Esophagus squamous epithelium (tissue), 5 donors: Measurements from ENCODE around the gene PDGFD. TPM values are rescaled to one million over a fixed set of nuclear protein-coding genes. Genes with fewer than 3 reads are reported as not detected.

ENCODE experiments used
- DNase-seq: peaks from one replicate; lab custom pipeline; 2025; lab: John Stamatoyannopoulos, UW
- H3K27ac ChIP-seq, 4 donors: fragments of 200-600 bp; sonication (generic); one replicate each; pipeline ENCODE4 v1.5.1; 2016 to 2019; ENCODE audit warnings: mild to moderate bottlenecking in 1 of 4
- H3K27me3 ChIP-seq, 4 donors: fragments of 200-600 bp; sonication (generic); 1 replicate in 3 of 4; 2 replicates in 1 of 4; pipeline versions ENCODE4 v1.5.1 to v1.6.0; 2017 to 2021; ENCODE audit warnings: antibody characterized with exemption in 1 of 4
- H3K36me3 ChIP-seq, 3 donors: fragments of 200-600 bp; sonication (generic); one replicate each; pipeline ENCODE4 v1.5.1; 2016 to 2019
- H3K4me1 ChIP-seq, 3 donors: fragments of 200-600 bp; sonication (generic); one replicate each; pipeline ENCODE4 v1.5.1; 2017 to 2019
- H3K4me3 ChIP-seq, 4 donors: fragments of 200-600 bp; sonication (generic); 1 replicate in 3 of 4; 2 replicates in 1 of 4; pipeline ENCODE4 v1.5.1; 2016 to 2019; ENCODE audit warnings: mild to moderate bottlenecking in 2 of 4, moderate library complexity in 1 of 4
- H3K9me3 ChIP-seq, 3 donors: fragments of 200-600 bp; sonication (generic); one replicate each; pipeline ENCODE4 v1.5.1; 2016 to 2019
- POLR2A ChIP-seq, 4 donors: fragments of 450-650 bp; IDR thresholded peaks; one replicate each; pipeline ENCODE4 v1.6.1; 2017; ENCODE audit warnings: antibody characterized with exemption in 4 of 4, mild to moderate bottlenecking in 4 of 4, moderate library complexity in 3 of 4
- WGBS, 2 donors: methylation state at CpG; one replicate each; pipeline ENCODE4 v1.1.5; 2018; 5-methylcytosine and 5-hydroxymethylcytosine counted together
- intact Hi-C: fragments of 100-400 bp; cut with DNase I; formaldehyde crosslinking; loops from one replicate; pipeline ENCODE4 v1.15.0; 2022
- total RNA-seq, 4 donors: library from RNA; depleted of rRNA; stranded (reverse); fragments of >200 nt; gene quantifications; one replicate each; pipeline ENCODE4 v1.1.0, GENCODE V29; 2016
- TF ChIP-seq, protein P1 (sequence below), 6 experiments: fragments of 450-650 bp in 4 of 6; fragments of 200-600 bp in 2 of 6; sonication (generic) in 2 of 6; IDR thresholded peaks; one replicate each; pipeline ENCODE4 v1.5.1; 2016 to 2019; ENCODE audit warnings: antibody characterized with exemption in 6 of 6, mild to moderate bottlenecking in 4 of 6, moderate library complexity in 4 of 6
- donor health status: DM: yes; HTN: yes; CAD: no.

PDGFD gene
- total RNA-seq, 4 donors from 2014 or later: 0.27 to 1.9 (median 1.1) TPM

DNA sequence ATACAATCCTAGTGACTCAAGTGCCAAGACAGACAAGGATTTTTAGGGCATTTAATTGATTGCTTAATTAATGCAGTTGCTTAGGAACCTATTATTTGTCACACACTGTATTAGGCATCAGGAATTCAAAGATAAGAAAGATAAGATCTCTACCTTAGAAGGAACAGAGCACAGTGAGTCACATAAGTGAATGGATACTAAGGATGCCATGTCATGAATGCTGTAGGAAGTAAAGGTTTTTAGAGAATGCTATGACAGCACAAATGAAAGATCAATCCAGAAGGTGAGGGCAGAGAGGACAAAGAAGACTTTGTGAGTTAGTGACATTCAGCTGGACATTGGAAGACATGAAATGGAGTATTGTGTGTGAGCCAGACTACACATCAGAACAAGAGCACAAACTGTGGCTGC lies 275.4 kb downstream of the PDGFD start:
- Histone ChIP-seq H3K4me3 (no peak overlapping the region), H3K9me3 (peaks cover 0 to 4% (median 0%) of the 10 kb centered on the region in 3 donors), H3K4me1 (no peaks in the 10 kb centered on the region), H3K27ac (no peak overlapping the region), H3K27me3 (no peaks in the 10 kb centered on the region), H3K36me3 (no peaks in the 10 kb centered on the region)
- TF ChIP-seq, protein P1, sequence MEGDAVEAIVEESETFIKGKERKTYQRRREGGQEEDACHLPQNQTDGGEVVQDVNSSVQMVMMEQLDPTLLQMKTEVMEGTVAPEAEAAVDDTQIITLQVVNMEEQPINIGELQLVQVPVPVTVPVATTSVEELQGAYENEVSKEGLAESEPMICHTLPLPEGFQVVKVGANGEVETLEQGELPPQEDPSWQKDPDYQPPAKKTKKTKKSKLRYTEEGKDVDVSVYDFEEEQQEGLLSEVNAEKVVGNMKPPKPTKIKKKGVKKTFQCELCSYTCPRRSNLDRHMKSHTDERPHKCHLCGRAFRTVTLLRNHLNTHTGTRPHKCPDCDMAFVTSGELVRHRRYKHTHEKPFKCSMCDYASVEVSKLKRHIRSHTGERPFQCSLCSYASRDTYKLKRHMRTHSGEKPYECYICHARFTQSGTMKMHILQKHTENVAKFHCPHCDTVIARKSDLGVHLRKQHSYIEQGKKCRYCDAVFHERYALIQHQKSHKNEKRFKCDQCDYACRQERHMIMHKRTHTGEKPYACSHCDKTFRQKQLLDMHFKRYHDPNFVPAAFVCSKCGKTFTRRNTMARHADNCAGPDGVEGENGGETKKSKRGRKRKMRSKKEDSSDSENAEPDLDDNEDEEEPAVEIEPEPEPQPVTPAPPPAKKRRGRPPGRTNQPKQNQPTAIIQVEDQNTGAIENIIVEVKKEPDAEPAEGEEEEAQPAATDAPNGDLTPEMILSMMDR (IDR thresholded peaks at IDR 0.05): no peak
- no peak for TF ChIP-seq POLR2A (IDR thresholded peaks at IDR 0.05)
- DNase-seq: no peak
- intact Hi-C loops: no loop called here

DNA sequence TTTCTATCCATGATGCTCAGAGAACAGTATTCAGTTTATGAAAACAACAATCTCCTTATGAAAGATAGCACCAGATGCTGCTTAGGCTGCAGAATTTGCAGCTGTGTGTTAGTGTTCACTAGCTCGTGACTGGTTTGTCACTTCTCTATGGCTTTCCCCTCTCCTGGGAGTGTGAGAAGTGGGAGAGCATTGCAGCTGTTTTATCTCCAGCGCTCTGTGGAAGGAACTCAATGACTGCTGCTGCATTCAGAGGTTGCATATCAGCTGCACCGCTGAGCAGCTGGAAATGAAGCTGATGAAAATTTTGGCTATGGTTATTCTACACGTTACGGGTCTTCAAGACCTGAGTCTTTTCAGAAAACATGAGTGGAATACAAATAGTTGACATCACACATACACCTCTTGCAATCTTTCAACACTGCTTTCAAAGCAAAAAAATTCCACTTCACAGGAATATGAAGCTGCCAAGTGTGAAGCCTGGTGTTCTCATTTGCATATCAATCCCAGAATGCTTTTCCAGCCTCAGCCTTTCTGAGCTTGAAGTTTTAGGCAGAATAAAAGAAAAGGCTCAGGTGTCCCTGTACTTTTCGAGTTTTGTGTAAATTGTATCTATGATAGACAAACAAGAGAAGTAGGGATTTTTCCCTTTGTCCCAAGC lies 276.8 kb downstream of the PDGFD start:
- no peak for TF ChIP-seq POLR2A (IDR thresholded peaks at IDR 0.05)
- TF ChIP-seq, protein P1 (IDR thresholded peaks at IDR 0.05): no peak
- WGBS, 2 donors: 20 to 37% methylated on average over 5 to 6 of the region's 6 CpGs
- H3K9me3 ChIP-seq: peaks cover 0 to 4% (median 0%) of the 10 kb centered on the region in 3 donors
- H3K27me3 ChIP-seq: no peaks in the 10 kb centered on the region
- H3K36me3 ChIP-seq: no peaks in the 10 kb centered on the region
- no peak overlapping the region for H3K4me3 ChIP-seq
- no peak overlapping the region for H3K27ac ChIP-seq
- H3K4me1 ChIP-seq: no peaks in the 10 kb centered on the region
- DNase-seq: no peak
- intact Hi-C loops: no loop called here

DNA sequence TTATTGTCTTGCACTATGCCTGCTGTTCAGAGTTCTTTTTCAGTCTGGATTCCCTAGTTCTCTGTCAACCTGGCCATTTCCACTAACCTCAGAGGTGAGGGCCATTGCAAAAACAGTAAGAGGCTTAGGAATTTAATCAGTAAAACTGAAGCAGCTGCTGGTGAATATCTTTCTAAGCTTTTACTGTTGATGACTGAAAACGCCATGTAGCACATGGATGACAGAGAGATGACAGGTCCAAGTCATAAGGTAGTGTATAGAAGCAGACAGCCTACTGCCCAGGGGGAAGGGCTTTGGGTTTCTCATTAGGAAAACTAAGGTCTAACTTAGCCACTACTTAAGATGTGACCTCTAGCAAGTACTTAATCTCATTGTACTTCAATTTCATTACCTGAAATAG lies 280.1 kb downstream of the PDGFD start:
- Histone ChIP-seq H3K27ac (no peak overlapping the region), H3K36me3 (no peaks in the 10 kb centered on the region), H3K27me3 (no peaks in the 10 kb centered on the region), H3K9me3 (no peaks in the 10 kb centered on the region), H3K4me1 (no peaks in the 10 kb centered on the region), H3K4me3 (no peak overlapping the region)
- intact Hi-C loops: no loop called here
- 64 to 75% methylated on average over 1 of the region's 1 CpG for WGBS, 2 donors
- no peak for DNase-seq
- TF ChIP-seq, protein P1 (IDR thresholded peaks at IDR 0.05): no peak
- TF ChIP-seq POLR2A (IDR thresholded peaks at IDR 0.05): no peak

DNA sequence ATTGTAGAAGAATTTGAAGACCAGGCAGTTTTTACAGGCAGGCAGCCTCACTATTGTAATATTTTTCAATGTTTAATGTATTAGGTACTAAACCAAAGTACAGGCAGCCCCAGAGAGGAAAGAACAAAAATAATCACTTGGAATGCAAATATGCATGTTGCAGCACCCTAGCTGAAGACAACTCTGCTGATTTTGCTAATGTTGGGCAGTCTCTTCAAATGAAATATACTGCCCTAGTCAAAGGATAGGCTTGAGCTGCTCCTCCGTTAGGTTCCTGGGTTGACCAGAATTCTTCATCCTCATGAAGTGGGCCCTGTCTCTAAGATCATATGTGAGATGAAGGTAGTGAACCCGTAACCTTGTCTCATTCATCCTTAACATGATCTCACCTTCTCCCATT lies 280.7 kb downstream of the PDGFD start:
- no peak overlapping the region for H3K27ac ChIP-seq
- no peak for TF ChIP-seq POLR2A (IDR thresholded peaks at IDR 0.05)
- TF ChIP-seq, protein P1 (IDR thresholded peaks at IDR 0.05): no peak
- no peak for DNase-seq
- no peaks in the 10 kb centered on the region for H3K4me1 ChIP-seq
- 92 to 100% methylated on average over 2 of the region's 2 CpGs for WGBS, 2 donors
- no peaks in the 10 kb centered on the region for H3K9me3 ChIP-seq
- no peak overlapping the region for H3K4me3 ChIP-seq
- no peaks in the 10 kb centered on the region for H3K27me3 ChIP-seq
- no peaks in the 10 kb centered on the region for H3K36me3 ChIP-seq
- intact Hi-C loops: no loop called here

DNA sequence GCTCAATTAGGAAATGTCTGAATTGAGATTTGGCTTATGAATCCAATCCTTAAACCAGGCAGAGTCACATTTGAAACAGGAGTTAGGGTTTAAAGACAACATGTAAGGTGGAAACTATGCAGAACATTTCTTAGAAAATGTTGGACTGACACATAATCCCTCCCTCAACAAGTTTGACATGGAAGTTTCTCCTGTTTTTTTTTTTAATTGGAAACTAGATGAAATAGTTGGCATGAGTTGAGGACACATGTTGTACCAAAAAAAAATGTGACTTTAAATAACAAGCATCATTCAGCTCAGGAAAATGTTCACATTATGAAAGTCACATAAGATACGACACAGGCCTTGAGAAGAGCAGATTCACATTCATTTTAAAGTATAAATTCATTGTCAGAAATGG lies 282.4 kb downstream of the PDGFD start:
- no peak for TF ChIP-seq POLR2A (IDR thresholded peaks at IDR 0.05)
- TF ChIP-seq, protein P1 (IDR thresholded peaks at IDR 0.05): no peak
- H3K36me3 ChIP-seq: no peaks in the 10 kb centered on the region
- no peak for DNase-seq
- H3K4me1 ChIP-seq: no peaks in the 10 kb centered on the region
- H3K9me3 ChIP-seq: no peaks in the 10 kb centered on the region
- H3K27ac ChIP-seq: no peak overlapping the region
- WGBS, 2 donors: 60 to 74% methylated on average over 1 of the region's 1 CpG
- intact Hi-C loops: no loop called here
- H3K27me3 ChIP-seq: no peaks in the 10 kb centered on the region
- no peak overlapping the region for H3K4me3 ChIP-seq
